ENCODE measurements around the gene SREBF1. TPM values are rescaled to one million over a fixed set of nuclear protein-coding genes. Genes with fewer than 3 reads are reported as not detected.

The SREBF1 gene
- polyA plus RNA-seq, 6 donors from 2014 or later, result 4.8 to 10.0 (median 5.4) TPM

- H3K4me3 Mint-ChIP-seq, result peak overlapping the region; percentile 84 to 95 (median 92)
- H3K4me1 Mint-ChIP-seq, result peaks cover 29 to 50% (median 39%) of the 10 kb centered on the region in 3 donors
- peak; percentile 74 to 78 for ATAC-seq (ENCODE audit: low read depth in 2 of 2)
- H3K27ac Mint-ChIP-seq, result peak overlapping the region; percentile 74 to 97 (median 90)
- no peaks in the 10 kb centered on the region for H3K9me3 Mint-ChIP-seq
- no peaks in the 10 kb centered on the region for H3K36me3 Mint-ChIP-seq
- peak; percentile 78 for DNase-seq
- H3K27me3 Mint-ChIP-seq, result peaks cover 0 to 11% (median 9%) of the 10 kb centered on the region in 3 donors
These were observed 52.7 kb downstream of the SREBF1 start for GRCh38 chr17:17783825-17784656.

- DNase-seq, result no peak
- peak; percentile 25 to 26 for ATAC-seq (ENCODE audit: low read depth in 2 of 2)
- peaks cover 25 to 43% (median 39%) of the 10 kb centered on the region in 3 donors for H3K4me1 Mint-ChIP-seq
- H3K4me3 Mint-ChIP-seq, result peak overlapping the region; percentile 84 to 95 (median 92)
- peaks cover 0 to 11% (median 9%) of the 10 kb centered on the region in 3 donors for H3K27me3 Mint-ChIP-seq
- H3K27ac Mint-ChIP-seq, result peak overlapping the region in 1 of 6 donors; percentile 86
- no peaks in the 10 kb centered on the region for H3K9me3 Mint-ChIP-seq
- no peaks in the 10 kb centered on the region for H3K36me3 Mint-ChIP-seq
These were observed 53.5 kb downstream of the SREBF1 start for GRCh38 chr17:17783116-17783824.

- H3K4me1 Mint-ChIP-seq, result peaks cover 25 to 43% (median 39%) of the 10 kb centered on the region in 3 donors
- no peaks in the 10 kb centered on the region for H3K9me3 Mint-ChIP-seq
- H3K27me3 Mint-ChIP-seq, result peaks cover 0 to 11% (median 9%) of the 10 kb centered on the region in 3 donors
- ATAC-seq (ENCODE audit: low read depth in 2 of 2) (no peak), DNase-seq (no peak)
- H3K27ac Mint-ChIP-seq, result no peak overlapping the region
- peak overlapping the region; percentile 76 to 95 (median 84) for H3K4me3 Mint-ChIP-seq
- H3K36me3 Mint-ChIP-seq, result no peaks in the 10 kb centered on the region
These were observed 54.2 kb downstream of the SREBF1 start for GRCh38 chr17:17782523-17783115.

GRCh38 chr17:17781591-17782496, 54.9 kb downstream of the SREBF1 start:
- Mint-ChIP-seq H3K27me3 (peaks cover 0 to 11% (median 9%) of the 10 kb centered on the region in 3 donors), H3K4me1 (peaks cover 25 to 49% (median 39%) of the 10 kb centered on the region in 3 donors), H3K9me3 (no peaks in the 10 kb centered on the region), H3K4me3 (peak overlapping the region; percentile 81 to 95 (median 88)), H3K36me3 (no peaks in the 10 kb centered on the region), H3K27ac (peak overlapping the region in 2 of 6 donors; percentile 54 to 62)
- DNase-seq, result no peak
- peak; percentile 28 to 29 for ATAC-seq (ENCODE audit: low read depth in 2 of 2)

GRCh38 chr17:17780922-17781590, 55.7 kb downstream of the SREBF1 start:
- Mint-ChIP-seq H3K27ac (peak overlapping the region in 1 of 6 donors; percentile 42), H3K4me3 (peak overlapping the region in 7 of 8 donors; percentile 81 to 95 (median 86)), H3K4me1 (peaks cover 28 to 45% (median 35%) of the 10 kb centered on the region in 3 donors), H3K36me3 (no peaks in the 10 kb centered on the region), H3K9me3 (no peaks in the 10 kb centered on the region), H3K27me3 (peaks cover 0 to 11% (median 9%) of the 10 kb centered on the region in 3 donors)
- ATAC-seq (ENCODE audit: low read depth in 2 of 2), result no peak
- DNase-seq, result no peak

DNA sequence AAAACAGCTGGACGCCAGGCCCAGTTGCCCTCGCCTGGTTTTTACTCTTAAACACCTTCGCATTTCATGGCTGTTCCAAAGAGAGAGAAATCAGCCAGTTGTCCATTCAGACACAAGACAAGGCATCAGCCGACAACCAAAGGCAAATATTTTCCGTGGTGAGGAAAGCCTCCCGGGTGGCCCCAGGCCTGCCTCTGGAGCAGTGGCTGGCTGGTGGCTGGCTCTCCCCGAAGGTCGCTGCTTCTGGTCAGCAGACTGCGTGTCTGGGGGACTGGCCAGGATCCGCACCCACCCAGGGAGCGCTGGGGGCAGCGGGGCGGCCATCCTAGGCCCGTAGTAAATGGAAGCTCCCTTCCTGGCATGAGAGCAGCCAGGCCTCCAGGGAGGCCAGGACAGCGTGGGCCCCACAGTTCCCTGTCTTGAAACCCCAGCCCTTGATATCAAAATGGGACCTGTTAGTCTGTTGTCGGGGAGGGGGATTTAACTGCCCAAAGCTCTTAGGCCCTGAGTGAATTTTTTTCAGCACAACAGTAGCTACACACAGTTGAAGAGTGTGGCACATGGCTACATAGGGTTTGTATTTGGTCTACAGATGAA, 57.7 kb downstream of the SREBF1 start:
- Mint-ChIP-seq H3K27ac (peak overlapping the region in 1 of 6 donors; percentile 41), H3K4me1 (peaks cover 20 to 25% (median 21%) of the 10 kb centered on the region in 3 donors), H3K36me3 (no peaks in the 10 kb centered on the region), H3K27me3 (peaks cover 0 to 11% (median 9%) of the 10 kb centered on the region in 3 donors), H3K4me3 (no peak overlapping the region), H3K9me3 (no peaks in the 10 kb centered on the region)
- DNase-seq (no peak), ATAC-seq (ENCODE audit: low read depth in 2 of 2) (no peak)

DNA sequence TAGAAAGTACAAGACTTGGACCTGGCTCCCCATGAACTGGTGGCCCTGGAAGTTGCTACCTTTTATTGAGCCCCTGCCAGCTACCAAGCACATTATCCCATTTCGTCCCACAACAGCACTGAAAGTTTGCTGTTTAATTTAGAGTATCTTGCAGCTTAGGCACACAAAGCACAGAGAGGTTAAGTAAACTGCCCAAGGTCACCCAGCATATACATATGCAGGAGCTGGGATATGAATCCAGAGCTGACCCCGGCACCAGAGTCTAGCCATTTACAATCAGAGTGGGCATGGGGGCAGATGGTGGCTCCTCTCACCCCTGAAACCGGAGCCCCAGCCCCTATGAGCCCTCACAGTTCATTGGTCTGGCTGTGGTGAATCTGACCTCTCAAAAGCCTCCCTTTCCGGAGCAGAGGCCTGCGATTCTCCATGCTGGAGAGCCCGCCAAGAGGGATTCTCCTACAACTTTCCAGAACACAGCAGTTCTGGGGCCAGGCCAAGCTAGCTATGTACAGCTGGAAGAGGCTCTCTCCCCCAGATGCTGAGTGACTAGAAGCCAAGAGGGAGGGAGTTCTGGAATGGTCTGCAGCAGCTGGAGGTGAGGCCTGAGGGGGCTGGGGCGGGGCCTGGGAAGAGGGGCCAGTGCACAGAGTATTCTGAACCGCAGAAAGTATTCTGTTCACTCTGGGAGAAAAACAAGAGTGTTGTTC, 58.3 kb downstream of the SREBF1 start:
- DNase-seq (no peak), ATAC-seq (ENCODE audit: low read depth in 2 of 2) (no peak)
- Mint-ChIP-seq H3K36me3 (no peaks in the 10 kb centered on the region), H3K9me3 (no peaks in the 10 kb centered on the region), H3K27me3 (peaks cover 0 to 11% (median 9%) of the 10 kb centered on the region in 3 donors), H3K27ac (no peak overlapping the region), H3K4me1 (peaks cover 15 to 20% (median 17%) of the 10 kb centered on the region in 3 donors), H3K4me3 (peak overlapping the region in 1 of 8 donors; percentile 18)

DNA sequence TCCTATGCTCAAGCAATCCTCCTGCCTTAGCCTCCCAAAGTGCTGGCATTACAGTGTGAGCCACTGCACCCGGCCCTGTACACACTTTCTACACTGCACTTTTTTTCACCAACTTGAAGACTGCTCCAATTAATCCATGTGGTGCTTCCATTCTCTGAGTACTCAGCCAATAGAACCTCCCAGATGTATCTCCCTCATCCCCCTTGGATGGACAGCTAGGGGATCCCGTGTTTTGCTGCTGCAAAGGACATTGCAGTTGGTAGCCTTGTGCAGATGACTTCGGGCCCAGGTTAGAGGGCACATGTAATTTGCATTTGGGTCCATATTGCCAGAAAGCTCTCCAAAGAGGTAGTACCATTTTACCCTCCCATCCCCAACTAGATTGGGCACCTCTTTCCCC, 59.9 kb downstream of the SREBF1 start:
- H3K36me3 Mint-ChIP-seq, result no peaks in the 10 kb centered on the region
- peaks cover 0 to 10% (median 9%) of the 10 kb centered on the region in 3 donors for H3K27me3 Mint-ChIP-seq
- ATAC-seq (ENCODE audit: low read depth in 2 of 2) (no peak), DNase-seq (no peak)
- H3K4me1 Mint-ChIP-seq, result peaks cover 19 to 28% (median 21%) of the 10 kb centered on the region in 3 donors
- no peaks in the 10 kb centered on the region for H3K9me3 Mint-ChIP-seq
- peak overlapping the region in 1 of 6 donors; percentile 39 for H3K27ac Mint-ChIP-seq
- peak overlapping the region in 1 of 8 donors; percentile 18 for H3K4me3 Mint-ChIP-seq

- Mint-ChIP-seq H3K9me3 (no peaks in the 10 kb centered on the region), H3K27ac (no peak overlapping the region), H3K4me1 (peaks cover 11 to 24% (median 22%) of the 10 kb centered on the region in 3 donors), H3K27me3 (no peaks in the 10 kb centered on the region), H3K4me3 (no peak overlapping the region), H3K36me3 (no peaks in the 10 kb centered on the region)
- DNase-seq (no peak), ATAC-seq (ENCODE audit: low read depth in 2 of 2) (no peak)
These were observed 62.5 kb downstream of the SREBF1 start for GRCh38 chr17:17774009-17774881.

DNA sequence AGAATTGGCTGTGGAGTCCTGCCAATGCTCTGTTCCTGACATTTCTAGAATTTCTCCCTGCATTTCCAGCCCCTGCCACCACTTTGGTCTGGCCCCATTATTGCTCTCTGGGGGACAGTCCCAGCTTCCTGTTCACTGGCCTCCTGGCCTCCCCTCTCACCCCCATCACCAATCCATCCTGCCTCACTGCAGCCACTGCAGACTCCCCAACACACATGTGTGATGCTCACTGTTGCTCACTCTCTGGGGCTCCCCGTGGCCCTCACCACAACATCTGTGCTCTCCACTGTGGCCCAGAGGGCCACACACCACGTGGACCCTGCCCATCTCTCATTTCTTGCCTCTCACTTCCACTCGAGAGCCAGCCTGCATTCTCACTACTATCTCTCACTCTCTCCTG, 64.6 kb downstream of the SREBF1 start:
- Mint-ChIP-seq H3K36me3 (no peaks in the 10 kb centered on the region), H3K4me1 (peaks cover 20 to 34% (median 33%) of the 10 kb centered on the region in 3 donors), H3K27me3 (no peaks in the 10 kb centered on the region), H3K27ac (peak overlapping the region in 2 of 6 donors; percentile 70 to 89), H3K4me3 (no peak overlapping the region), H3K9me3 (no peaks in the 10 kb centered on the region)
- DNase-seq (no peak), ATAC-seq (ENCODE audit: low read depth in 2 of 2) (no peak)

Data from naive B cell (primary cell).